Neural cell (in vitro differentiated cells): ENCODE results near the gene WDTC1. TPM values are rescaled to one million over a fixed set of nuclear protein-coding genes. Genes with fewer than 3 reads are reported as not detected.

ENCODE experiments used
- H2AFZ ChIP-seq: fragments of 200-600, 300-800 bp; sonication (generic), shearing (Covaris generic); 2 replicates; pipeline ENCODE4 v1.6.0; 2014; ENCODE audit warnings: low read depth, mild to moderate bottlenecking, antibody characterized with exemption, low read length, moderate library complexity
- H3F3A ChIP-seq: fragments of 200-600 bp; shearing (Covaris generic); 2 replicates; pipeline ENCODE4 v1.6.1; 2016; ENCODE audit warnings: mild to moderate bottlenecking, moderate library complexity, mixed read lengths, antibody characterized with exemption, low read length; ENCODE audit not compliant: insufficient read depth, poor library complexity, severe bottlenecking
- H3K27ac ChIP-seq: fragments of 200-600, 300-800 bp; sonication (generic), shearing (Covaris generic); 2 replicates; pipeline ENCODE4 v1.5.1; 2014; ENCODE audit warnings: mild to moderate bottlenecking, low read length, moderate library complexity
- H3K27me3 ChIP-seq: fragments of 300-800, 200-600 bp; sonication (generic), shearing (Covaris generic); 2 replicates; pipeline ENCODE4 v1.6.0; 2014; ENCODE audit warnings: mild to moderate bottlenecking, low read depth, low read length, moderate library complexity; ENCODE audit not compliant: insufficient read depth
- H3K36me3 ChIP-seq: fragments of 300-800, 200-600 bp; sonication (generic), shearing (Covaris generic); 2 replicates; pipeline ENCODE4 v1.5.1; 2014; ENCODE audit warnings: mild to moderate bottlenecking, antibody characterized with exemption, low read length, moderate library complexity; ENCODE audit not compliant: insufficient read depth
- H3K4me2 ChIP-seq: fragments of 300-800, 200-600 bp; sonication (generic), shearing (Covaris generic); 2 replicates; pipeline ENCODE4 v1.6.0; 2014; ENCODE audit warnings: mild to moderate bottlenecking, low read length
- H3K4me3 ChIP-seq: fragments of 300-800, 200-600 bp; sonication (generic), shearing (Covaris generic); 2 replicates; pipeline ENCODE4 v1.5.1; 2014; ENCODE audit warnings: mild to moderate bottlenecking, low read length, moderate library complexity
- H3K79me2 ChIP-seq: fragments of 200-600 bp; shearing (Covaris generic); replicated peaks from 2 replicates; pipeline ENCODE4 v1.6.0; 2014; ENCODE audit warnings: mild to moderate bottlenecking, low read length, moderate library complexity; ENCODE audit not compliant: insufficient read depth
- H3K9ac ChIP-seq: fragments of 300-800, 200-600 bp; sonication (generic), shearing (Covaris generic); 2 replicates; pipeline ENCODE4 v1.6.1; 2016; ENCODE audit warnings: mild to moderate bottlenecking, low read length, mixed read lengths
- H3K9me2 ChIP-seq: fragments of 200-600 bp; shearing (Covaris generic); 2 replicates; pipeline ENCODE4 v1.6.1; 2016; ENCODE audit warnings: mild to moderate bottlenecking, low read length, mixed read lengths; ENCODE audit not compliant: insufficient read depth
- H3K9me3 ChIP-seq: fragments of 200-600, 300-800 bp; sonication (generic), shearing (Covaris generic); 2 replicates; pipeline ENCODE4 v1.6.1; 2016; ENCODE audit warnings: mild to moderate bottlenecking, mixed run types, low read length, moderate library complexity, mixed read lengths
- H4K20me1 ChIP-seq: fragments of 200-600 bp; shearing (Covaris generic); 2 replicates; pipeline ENCODE4 v1.6.1; 2016; ENCODE audit warnings: mild to moderate bottlenecking, mixed run types; ENCODE audit not compliant: insufficient read depth
- EP300 ChIP-seq: fragments of 450-650 bp; conservative IDR thresholded peaks from 2 replicates; pipeline ENCODE4 v1.6.1; 2014; ENCODE audit warnings: antibody characterized with exemption, mild to moderate bottlenecking, moderate library complexity; ENCODE audit not compliant: poor library complexity, severe bottlenecking
- EZH2 ChIP-seq: fragments of 200-600, 300-800 bp; shearing (Covaris generic), sonication (generic); IDR thresholded peaks from 2 replicates; pipeline ENCODE4 v1.6.1; 2014; ENCODE audit warnings: antibody characterized with exemption, low read length, borderline replicate concordance, mild to moderate bottlenecking; ENCODE audit not compliant: insufficient read depth, poor library complexity, severe bottlenecking
- MXI1 ChIP-seq: fragments of 450-650 bp; conservative IDR thresholded peaks from 2 replicates; pipeline ENCODE4 v1.6.1; 2014; ENCODE audit warnings: antibody characterized with exemption, mild to moderate bottlenecking; ENCODE audit not compliant: poor library complexity, severe bottlenecking
- POLR2AphosphoS5 ChIP-seq: IDR thresholded peaks from 2 replicates; pipeline ENCODE4 v1.6.1; 2012
- RAD21 ChIP-seq: fragments of 450-650 bp; conservative IDR thresholded peaks from 2 replicates; pipeline ENCODE4 v1.6.1; 2014; ENCODE audit warnings: antibody characterized with exemption, mild to moderate bottlenecking, moderate library complexity
- SMC3 ChIP-seq: fragments of 450-650 bp; conservative IDR thresholded peaks from 2 replicates; pipeline ENCODE4 v1.6.1; 2014; ENCODE audit warnings: antibody characterized with exemption, mild to moderate bottlenecking, moderate library complexity; ENCODE audit not compliant: poor library complexity
- TAF1 ChIP-seq: IDR thresholded peaks from 2 replicates; pipeline ENCODE4 v1.6.1; 2012; ENCODE audit warnings: low read depth
- polyA plus RNA-seq: library from polyadenylated mRNA; depleted of rRNA; stranded (reverse); fragments of >200 nt; gene quantifications from 2 replicates; pipeline ENCODE4 v1.2.3, GENCODE V29; 2014
- TF ChIP-seq, protein P1 (sequence below): fragments of 450-650 bp; IDR thresholded peaks from 2 replicates; pipeline ENCODE4 v1.5.1; 2014; ENCODE audit warnings: antibody characterized with exemption, mild to moderate bottlenecking, moderate library complexity; ENCODE audit not compliant: poor library complexity, severe bottlenecking
- TF ChIP-seq, protein P2 (sequence below): IDR thresholded peaks from 2 replicates; pipeline ENCODE4 v1.6.1; 2012; ENCODE audit warnings: borderline replicate concordance

Gene WDTC1
- polyA plus RNA-seq, 1 donor from 2014 or later, result 10.9 TPM

DNA sequence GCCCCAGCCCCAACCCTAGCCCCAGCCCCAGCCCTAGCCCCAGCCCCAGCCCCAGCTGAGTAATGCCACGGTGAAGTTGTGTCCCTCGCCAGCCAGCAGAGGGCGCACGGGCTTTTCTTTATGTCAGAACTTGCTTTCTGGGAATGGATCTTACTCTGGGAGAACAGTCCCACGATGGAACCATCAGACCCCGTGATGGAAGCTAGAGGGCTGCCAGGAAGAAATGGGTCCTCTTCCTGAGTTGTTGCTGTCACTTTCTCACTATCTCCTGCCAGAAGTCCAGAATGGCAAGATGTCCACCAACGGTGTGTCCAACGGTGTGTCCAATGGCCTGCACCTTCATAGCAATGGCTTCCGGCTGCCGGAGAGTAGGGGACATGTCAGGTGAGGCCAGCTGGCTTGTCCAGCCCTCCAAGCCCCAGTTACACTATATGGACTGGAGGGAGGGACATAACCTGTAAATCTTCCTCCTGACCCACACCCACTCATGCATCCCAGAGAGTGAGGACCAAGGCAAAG lies 62.4 kb downstream of the WDTC1 start:
- H3K9ac ChIP-seq, result no peak overlapping the region
- no peaks in the 10 kb centered on the region for H3K79me2 ChIP-seq
- H3F3A ChIP-seq, result no peaks in the 10 kb centered on the region
- H3K9me2 ChIP-seq, result no peaks in the 10 kb centered on the region
- TF ChIP-seq EP300, result no peak
- TF ChIP-seq, protein P1, sequence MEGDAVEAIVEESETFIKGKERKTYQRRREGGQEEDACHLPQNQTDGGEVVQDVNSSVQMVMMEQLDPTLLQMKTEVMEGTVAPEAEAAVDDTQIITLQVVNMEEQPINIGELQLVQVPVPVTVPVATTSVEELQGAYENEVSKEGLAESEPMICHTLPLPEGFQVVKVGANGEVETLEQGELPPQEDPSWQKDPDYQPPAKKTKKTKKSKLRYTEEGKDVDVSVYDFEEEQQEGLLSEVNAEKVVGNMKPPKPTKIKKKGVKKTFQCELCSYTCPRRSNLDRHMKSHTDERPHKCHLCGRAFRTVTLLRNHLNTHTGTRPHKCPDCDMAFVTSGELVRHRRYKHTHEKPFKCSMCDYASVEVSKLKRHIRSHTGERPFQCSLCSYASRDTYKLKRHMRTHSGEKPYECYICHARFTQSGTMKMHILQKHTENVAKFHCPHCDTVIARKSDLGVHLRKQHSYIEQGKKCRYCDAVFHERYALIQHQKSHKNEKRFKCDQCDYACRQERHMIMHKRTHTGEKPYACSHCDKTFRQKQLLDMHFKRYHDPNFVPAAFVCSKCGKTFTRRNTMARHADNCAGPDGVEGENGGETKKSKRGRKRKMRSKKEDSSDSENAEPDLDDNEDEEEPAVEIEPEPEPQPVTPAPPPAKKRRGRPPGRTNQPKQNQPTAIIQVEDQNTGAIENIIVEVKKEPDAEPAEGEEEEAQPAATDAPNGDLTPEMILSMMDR, result peak; percentile 71
- peak; percentile 74 for TF ChIP-seq SMC3
- peak; percentile 66 for TF ChIP-seq RAD21
- H3K36me3 ChIP-seq, result no peaks in the 10 kb centered on the region
- no peaks in the 10 kb centered on the region for H4K20me1 ChIP-seq
- H3K27me3 ChIP-seq, result no peaks in the 10 kb centered on the region
- H3K4me3 ChIP-seq, result no peak overlapping the region
- no peak overlapping the region for H2AFZ ChIP-seq
- H3K9me3 ChIP-seq, result no peaks in the 10 kb centered on the region
- no peak overlapping the region for H3K4me2 ChIP-seq
- H3K27ac ChIP-seq, result no peak overlapping the region

DNA sequence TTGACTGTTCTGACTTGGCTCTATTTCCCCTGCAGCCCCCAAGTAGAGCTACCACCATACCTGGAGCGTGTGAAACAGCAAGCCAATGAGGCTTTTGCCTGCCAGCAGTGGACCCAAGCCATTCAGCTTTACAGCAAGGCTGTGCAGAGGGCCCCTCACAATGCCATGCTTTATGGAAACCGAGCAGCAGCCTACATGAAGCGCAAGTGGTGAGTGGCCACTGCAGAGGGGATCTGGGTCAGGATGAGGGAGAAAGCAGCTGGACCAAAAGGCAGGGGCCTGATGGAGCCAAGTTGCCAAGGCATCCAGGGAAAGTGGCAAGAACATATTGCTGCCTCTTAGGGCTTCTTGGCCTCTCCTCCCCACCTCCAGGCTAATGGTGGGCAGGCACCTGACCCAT lies 63.5 kb downstream of the WDTC1 start:
- H3K79me2 ChIP-seq, result no peaks in the 10 kb centered on the region
- no peaks in the 10 kb centered on the region for H3K27me3 ChIP-seq
- no peaks in the 10 kb centered on the region for H3K9me2 ChIP-seq
- no peaks in the 10 kb centered on the region for H3K9me3 ChIP-seq
- no peak overlapping the region for H3K4me2 ChIP-seq
- H2AFZ ChIP-seq, result no peak overlapping the region
- TF ChIP-seq TAF1, result no peak
- TF ChIP-seq MXI1, result no peak
- TF ChIP-seq, protein P1, result no peak
- TF ChIP-seq POLR2AphosphoS5, result no peak
- no peak for TF ChIP-seq EP300
- no peak for TF ChIP-seq EZH2
- TF ChIP-seq, protein P2, sequence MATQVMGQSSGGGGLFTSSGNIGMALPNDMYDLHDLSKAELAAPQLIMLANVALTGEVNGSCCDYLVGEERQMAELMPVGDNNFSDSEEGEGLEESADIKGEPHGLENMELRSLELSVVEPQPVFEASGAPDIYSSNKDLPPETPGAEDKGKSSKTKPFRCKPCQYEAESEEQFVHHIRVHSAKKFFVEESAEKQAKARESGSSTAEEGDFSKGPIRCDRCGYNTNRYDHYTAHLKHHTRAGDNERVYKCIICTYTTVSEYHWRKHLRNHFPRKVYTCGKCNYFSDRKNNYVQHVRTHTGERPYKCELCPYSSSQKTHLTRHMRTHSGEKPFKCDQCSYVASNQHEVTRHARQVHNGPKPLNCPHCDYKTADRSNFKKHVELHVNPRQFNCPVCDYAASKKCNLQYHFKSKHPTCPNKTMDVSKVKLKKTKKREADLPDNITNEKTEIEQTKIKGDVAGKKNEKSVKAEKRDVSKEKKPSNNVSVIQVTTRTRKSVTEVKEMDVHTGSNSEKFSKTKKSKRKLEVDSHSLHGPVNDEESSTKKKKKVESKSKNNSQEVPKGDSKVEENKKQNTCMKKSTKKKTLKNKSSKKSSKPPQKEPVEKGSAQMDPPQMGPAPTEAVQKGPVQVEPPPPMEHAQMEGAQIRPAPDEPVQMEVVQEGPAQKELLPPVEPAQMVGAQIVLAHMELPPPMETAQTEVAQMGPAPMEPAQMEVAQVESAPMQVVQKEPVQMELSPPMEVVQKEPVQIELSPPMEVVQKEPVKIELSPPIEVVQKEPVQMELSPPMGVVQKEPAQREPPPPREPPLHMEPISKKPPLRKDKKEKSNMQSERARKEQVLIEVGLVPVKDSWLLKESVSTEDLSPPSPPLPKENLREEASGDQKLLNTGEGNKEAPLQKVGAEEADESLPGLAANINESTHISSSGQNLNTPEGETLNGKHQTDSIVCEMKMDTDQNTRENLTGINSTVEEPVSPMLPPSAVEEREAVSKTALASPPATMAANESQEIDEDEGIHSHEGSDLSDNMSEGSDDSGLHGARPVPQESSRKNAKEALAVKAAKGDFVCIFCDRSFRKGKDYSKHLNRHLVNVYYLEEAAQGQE, result no peak
- TF ChIP-seq SMC3, result no peak
- no peak for TF ChIP-seq RAD21
- H3K36me3 ChIP-seq, result no peaks in the 10 kb centered on the region
- H3K4me3 ChIP-seq, result no peak overlapping the region
- H3K27ac ChIP-seq, result no peak overlapping the region
- H4K20me1 ChIP-seq, result no peaks in the 10 kb centered on the region
- no peaks in the 10 kb centered on the region for H3F3A ChIP-seq
- no peak overlapping the region for H3K9ac ChIP-seq
